Stimulated activated CD4-positive, alpha-beta T cell treated with anti-CD3 and anti-CD28 coated beads, Interleukin-2, amount 100 ng/mL, for 24 hours (primary cell): Measurements from ENCODE around the gene ALK.

Experiments
- DNase-seq, 2 donors: peaks; one replicate each; pipeline ENCODE4 v3.0.0-alpha.2; 2020

ALK gene

DNA sequence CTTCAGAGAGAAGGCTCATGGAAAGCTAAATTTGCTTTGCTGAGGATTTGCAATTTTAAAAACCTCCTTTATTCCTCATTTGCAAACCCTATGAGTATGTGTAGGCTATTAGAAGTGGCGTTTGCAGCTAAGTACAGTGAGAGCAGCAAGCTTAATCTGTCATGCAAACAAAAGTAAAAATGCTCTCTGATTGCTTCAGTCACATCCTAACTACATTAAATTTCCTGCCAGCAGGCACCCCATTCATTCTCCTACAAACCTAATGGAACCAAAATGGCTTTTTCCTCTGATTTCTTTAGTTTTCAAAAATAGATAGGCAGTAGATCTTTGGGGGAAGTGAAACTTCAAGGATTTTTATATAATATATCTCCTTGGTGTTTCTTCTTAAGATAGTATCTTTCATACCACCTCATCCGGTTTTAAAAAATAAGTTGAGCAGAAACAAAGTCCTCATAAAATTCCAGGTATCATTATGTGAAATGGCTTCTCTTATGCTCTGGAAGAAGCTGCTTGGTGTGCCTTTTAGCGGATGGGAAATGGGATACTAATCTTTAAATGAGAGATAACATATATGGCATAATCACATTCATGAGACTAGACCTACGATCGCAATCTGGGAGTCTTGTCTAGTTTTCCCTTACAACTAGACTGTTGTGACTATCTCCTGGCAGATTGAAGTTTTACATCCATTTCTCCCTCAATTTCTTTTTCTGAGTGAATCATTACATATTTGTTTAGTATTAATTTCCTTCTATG is 757.1 kb downstream of the ALK start:
- no peak for DNase-seq

DNA sequence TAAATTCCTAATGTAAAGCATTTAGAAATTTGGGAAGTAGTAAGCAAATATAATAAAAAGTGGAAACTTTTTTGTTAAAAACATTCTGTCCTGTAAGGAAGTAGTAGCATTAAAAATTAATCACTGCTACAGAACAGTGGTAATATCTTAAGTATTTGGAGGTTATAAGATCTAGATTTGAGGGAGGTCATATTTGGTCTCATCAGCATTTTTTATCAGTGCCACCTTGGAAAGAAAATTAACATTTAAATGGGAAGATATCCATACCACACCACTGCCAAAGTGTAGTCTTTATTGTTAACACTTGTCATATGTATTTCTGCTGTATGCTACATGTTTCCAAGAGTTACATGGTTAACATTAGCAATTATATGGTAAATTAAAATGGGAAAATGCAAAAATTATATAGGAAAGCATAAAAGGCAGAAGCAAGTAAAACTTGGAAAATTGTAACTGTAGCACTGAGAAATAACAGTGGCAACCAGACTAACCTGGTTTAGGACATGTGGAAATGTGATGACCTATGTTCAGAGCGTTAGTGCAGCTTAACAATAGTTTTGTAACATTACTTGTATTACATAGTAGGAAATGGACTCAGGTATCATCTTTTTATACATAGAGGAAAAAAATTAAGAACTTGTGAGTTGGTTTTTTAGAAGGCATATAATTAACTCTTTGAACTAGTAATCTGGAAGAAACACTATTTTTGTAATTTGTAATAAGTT is 759.0 kb downstream of the ALK start:
- no peak for DNase-seq

DNA sequence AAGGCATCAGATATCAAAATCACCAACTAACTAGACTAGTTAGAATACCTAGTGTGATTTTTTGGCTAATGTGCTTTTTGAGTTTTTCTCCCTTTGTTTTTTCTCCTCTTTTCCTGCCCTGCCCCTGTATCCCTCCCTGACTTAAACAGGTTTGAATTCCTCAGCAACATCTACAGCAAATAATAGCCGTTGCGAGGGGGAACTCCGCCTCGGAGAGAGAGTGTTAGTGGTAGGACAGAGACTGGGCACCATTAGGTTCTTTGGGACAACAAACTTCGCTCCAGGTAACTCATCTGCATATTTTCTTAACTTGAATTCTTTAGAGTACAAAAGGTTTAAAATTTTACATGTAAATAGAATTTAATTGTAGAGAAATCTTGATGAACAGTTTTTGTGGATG is 761.2 kb downstream of the ALK start:
- no peak for DNase-seq

DNA sequence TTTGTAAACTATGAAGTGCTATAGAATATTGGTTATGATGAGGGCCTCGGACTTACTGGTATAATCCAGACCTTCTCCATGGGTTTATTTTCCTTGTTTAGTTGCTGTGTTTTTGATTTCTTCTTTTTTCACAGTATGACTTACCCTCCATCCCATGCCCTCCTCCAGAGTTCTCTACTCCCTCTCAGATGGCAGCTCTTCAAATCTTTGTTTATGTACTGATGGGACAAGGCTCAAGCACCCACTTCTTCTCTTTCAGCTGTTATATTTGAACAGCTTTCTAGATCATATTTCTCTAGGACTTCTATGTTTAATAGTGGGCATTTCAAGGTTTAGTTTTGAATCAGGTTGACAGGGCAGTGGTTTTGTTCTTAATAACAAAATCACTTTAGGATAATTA is 762.3 kb downstream of the ALK start:
- no peak for DNase-seq

DNA sequence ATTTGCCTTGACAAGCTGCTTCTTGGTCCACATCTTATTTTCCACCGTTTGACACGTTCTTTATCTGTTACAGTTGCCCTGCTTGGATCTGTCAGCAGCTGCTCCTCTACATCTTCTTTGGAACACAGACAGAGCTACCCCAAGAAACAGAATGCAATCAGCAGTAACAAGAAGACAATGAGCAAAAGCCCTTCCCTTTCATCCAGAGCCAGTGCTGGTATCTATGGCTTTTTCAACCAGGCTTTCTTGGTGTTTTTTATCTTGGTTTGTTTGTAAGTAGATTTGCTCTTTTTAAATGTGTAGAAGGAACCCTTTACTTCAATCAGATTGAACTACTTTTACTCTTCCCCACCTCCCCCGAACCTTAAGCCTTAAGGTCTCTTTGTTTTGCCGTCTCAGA is 764.3 kb downstream of the ALK start:
- DNase-seq = no peak

DNA sequence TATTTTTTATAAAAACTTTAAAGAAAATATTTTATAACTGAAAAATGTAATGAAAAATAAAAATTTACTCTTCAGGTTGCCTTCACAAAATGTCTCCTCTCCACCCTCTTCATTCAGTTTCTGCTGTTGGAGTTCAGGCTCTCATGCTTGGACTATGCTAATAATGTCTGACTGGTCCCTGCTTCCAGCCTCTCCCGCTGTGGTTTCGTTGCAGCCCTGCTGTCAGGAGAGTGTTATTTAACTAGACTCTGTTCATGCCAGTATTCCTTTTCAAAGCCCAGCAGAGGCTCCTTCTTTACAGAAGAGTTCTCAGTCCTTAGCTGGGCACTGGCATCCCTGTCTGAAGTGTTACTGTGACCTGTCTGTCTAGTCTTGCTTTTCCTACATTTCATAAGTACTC is 765.8 kb downstream of the ALK start:
- DNase-seq = no peak

DNA sequence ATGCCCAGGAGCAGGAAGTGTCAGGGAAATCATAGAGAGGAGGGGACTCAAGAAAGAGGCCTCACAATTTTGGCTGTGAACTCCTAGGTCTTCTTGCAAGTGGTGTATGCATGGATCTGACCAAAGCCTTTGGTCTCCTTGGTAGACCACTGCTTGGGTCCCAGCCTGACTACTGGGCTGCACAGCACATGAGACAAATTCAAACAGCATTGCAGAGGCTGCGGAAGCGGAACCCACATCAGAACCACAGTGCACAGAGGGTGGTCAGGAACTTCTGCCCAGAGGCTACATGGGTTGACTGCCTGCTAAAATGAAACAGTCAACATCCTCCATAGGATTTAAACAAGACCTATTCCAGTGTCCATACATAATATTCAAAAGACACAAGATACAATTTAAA is 766.8 kb downstream of the ALK start:
- no peak for DNase-seq

DNA sequence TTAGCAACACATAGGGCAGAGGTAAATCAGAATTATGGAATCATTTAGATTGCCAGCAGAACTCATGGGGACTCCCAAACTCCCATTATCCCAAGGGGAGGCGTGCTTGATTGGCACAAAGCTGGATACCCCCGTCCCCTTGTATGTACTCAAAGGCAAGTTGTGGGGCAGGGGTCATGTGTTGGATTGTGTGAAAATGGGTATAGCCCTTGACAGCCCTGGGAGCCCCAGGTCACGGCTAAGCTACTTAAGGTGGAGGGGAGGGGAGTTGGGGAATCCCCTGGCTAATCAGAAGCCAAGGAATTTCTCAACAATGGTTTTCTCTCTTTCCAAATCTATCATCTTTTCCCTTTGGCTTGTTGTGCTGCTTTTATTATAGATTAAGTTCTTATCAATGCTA is 773.4 kb downstream of the ALK start:
- no peak for DNase-seq

DNA sequence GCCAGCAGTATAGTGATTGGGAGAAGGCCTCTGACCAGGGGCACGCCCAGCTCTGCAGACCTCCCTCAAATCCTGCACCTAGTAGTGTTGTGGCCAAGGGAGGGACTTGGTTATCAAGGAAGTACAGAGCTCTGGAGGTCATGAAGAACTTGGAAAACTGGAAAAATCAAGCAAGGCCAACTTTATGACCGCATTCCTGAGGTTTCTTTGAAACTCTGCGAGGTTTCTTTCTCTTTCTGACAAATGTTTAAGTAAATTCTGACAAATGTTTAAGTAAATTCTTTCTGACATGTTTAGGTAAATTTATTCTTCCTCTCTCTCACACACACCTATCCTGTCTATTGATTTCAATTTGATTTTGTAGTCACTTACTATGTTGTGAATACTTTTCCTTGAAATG is 775.2 kb downstream of the ALK start:
- no peak for DNase-seq

DNA sequence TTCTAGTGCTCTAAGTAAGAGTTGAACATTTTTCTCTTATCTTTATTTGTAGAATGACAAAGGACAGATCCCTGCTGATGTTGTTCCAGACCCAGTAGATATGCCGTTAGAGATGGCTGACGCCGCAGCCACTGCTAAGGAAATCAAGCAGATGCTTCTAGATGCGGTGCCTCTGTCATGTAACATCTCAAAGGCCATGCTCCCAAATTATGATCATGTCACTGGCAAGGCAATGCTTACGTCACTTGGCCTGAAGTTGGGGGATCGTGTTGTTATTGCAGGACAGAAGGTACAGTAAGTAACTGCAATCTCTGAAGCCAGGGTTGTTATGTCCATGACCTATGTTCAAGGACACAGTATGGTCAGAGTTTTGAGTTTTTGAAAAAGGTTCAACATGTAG is 777.7 kb downstream of the ALK start:
- DNase-seq = no peak
